ENCODE data around the gene ITPRID1. TPM values are rescaled to one million over a fixed set of nuclear protein-coding genes. Genes with fewer than 3 reads are reported as not detected.

Gene ITPRID1
- total RNA-seq, 1 experiment from 2014 or later: not detected

GRCh38 chr7:31688372-31688771, 174.5 kb downstream of the ITPRID1 start:
- H4K20me1 ChIP-seq (ENCODE audit: insufficient read depth): no peaks in the 10 kb centered on the region
- H3K27ac ChIP-seq (ENCODE audit: low read depth, low read length): no peak overlapping the region
- ChIA-PET CTCF (no interaction called here), POLR2A (no interaction called here), RAD21 (ENCODE audit: low non-redundant PET in 1 of 2, low total read pairs in 2 of 2, uncharacterized antibody in 2 of 2, unreplicated experiment in 2 of 2) (no interaction called here)
- H3K79me2 ChIP-seq (ENCODE audit: insufficient read depth, low read length): no peaks in the 10 kb centered on the region
- no peak overlapping the region for H2AFZ ChIP-seq (ENCODE audit: low read depth, low read length, poor library complexity, severe bottlenecking)
- BruUV-seq (replicated peaks): no TSS peak
- H3K27me3 ChIP-seq (ENCODE audit: insufficient read depth, low read length): peaks cover 14% of the 10 kb centered on the region; the same call in 1 of the 2 replicates
- TF ChIP-seq CEBPB (IDR thresholded peaks at IDR 0.05; ENCODE audit: low read depth): no peak
- TF ChIP-seq JUND (IDR thresholded peaks at IDR 0.05): no peak
- no peak for TF ChIP-seq CTCF (IDR thresholded peaks at IDR 0.05 in 2 of 3, conservative IDR thresholded peaks at IDR 0.05 in 1 of 3; ENCODE audit: borderline replicate concordance in 1 of 3, insufficient read depth in 1 of 3, low read depth in 2 of 3, low read length in 2 of 3)
- TF ChIP-seq POLR2AphosphoS5 (IDR thresholded peaks at IDR 0.05; ENCODE audit: low read depth, low read length): no peak
- TF ChIP-seq MAX (IDR thresholded peaks at IDR 0.05): no peak
- TF ChIP-seq SP1 (IDR thresholded peaks at IDR 0.05; ENCODE audit: low read depth): no peak
- TF ChIP-seq SIN3A (IDR thresholded peaks at IDR 0.05; ENCODE audit: low read depth): no peak
- no peak for TF ChIP-seq EGR1 (IDR thresholded peaks at IDR 0.05; ENCODE audit: low read depth)
- TF ChIP-seq ZBTB33 (IDR thresholded peaks at IDR 0.05; ENCODE audit: extremely low read depth, insufficient replicate concordance, low read length): no peak
- no peaks in the 10 kb centered on the region for H3K9me3 ChIP-seq (ENCODE audit: control insufficient read depth in 1 of 2, insufficient read depth in 1 of 2, low read depth in 1 of 2, low read length in 2 of 2)
- H3K9me2 ChIP-seq (ENCODE audit: insufficient read depth): no peaks in the 10 kb centered on the region
- H3K4me1 ChIP-seq (ENCODE audit: control insufficient read depth in 1 of 2, insufficient read depth in 2 of 2, low read length in 2 of 2): no peaks in the 10 kb centered on the region
- no peak for ATAC-seq
- intact Hi-C loops (cut with micrococcal nuclease): no loop called here
- no peaks in the 10 kb centered on the region for H3K36me3 ChIP-seq (ENCODE audit: control insufficient read depth in 1 of 2, insufficient read depth in 2 of 2, low read length in 2 of 2)
- no peak for DNase-seq (ENCODE audit: low read depth, low spot score)
- H3K4me2 ChIP-seq (ENCODE audit: low read length): no peak overlapping the region
- no peak overlapping the region for H3K4me3 ChIP-seq (replicated peaks in 1 of 2; ENCODE audit: low read depth in 1 of 2, low read length in 2 of 2)
- H3K9ac ChIP-seq (ENCODE audit: low read length): no peak overlapping the region

Measured in HCT116 (cell line).